Measurements from ENCODE around the gene GLRX2.
A peak's percentile ranks its signal among the peaks of the same experiment; 100 is the strongest.
"Not testable (repeated sequence)": the region's sequence is repeated elsewhere in the genome, so short reads cannot be mapped to it uniquely, and the experiment has no call there.

The GLRX2 gene

DNA sequence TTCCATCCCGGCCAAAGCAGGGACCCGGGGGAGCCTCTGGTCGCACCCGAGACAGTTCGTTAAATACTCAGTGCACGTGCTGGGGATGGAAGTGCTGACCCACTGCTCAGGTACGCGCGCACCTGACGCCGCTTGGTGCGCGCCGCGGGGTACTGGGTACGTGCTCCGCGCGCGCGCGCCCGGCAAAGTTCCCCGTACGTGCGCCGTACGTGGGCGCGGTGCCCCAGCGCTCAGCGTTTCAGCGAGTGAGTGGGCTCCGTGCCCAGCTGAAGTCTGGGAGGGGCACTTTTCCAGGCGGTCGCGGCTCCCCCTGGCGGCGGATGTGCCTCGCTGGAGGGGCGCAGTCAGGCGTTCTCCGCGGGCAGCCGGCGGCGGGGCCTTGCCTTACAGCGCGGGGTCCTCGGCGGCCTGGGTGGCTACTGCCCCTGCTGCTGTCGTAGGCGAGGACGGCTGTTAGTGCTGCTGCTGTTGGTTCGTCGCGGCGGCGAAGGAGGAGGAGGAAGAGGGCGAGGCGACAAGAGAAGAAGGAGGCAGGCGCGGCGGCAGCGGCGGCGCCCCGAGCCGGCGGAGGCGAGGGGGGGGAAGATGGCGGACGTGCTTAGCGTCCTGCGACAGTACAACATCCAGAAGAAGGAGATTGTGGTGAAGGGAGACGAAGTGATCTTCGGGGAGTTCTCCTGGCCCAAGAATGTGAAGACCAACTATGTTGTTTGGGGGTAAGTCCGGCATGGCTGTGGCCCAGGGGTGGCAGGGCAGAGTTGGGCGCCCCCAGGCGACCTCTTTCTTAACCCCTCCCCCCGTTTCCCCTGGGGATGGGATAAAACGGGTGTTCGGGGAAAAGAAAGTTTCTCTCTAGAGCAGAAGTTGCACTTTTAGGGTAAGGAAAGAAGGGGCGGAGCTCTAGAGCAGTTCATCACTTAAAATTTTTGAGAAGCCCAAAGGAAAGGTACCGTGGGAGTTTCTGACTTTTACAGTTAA is 16.7 kb upstream of the GLRX2 start, which contains the start of gene CDC73:
CDC73 (plus strand) TSS at position 416 of the 978 bp plus-strand sequence; CDS start at position 586, 170 bp downstream.
- peak; percentile 98 for FAIRE-seq
- peak; percentile 91 for TF ChIP-seq POLR2AphosphoS5 (IDR thresholded peaks at IDR 0.05; ENCODE audit: low read depth, low read length)
- TF ChIP-seq TAF1 (IDR thresholded peaks at IDR 0.05; ENCODE audit: borderline replicate concordance, low read depth, low read length): peak; percentile 47; the same call in 1 of the 2 replicates
- peak; percentile 89 for TF ChIP-seq POLR2A (IDR thresholded peaks at IDR 0.05; ENCODE audit: low read depth, low read length)

GRCh38 chr1:193120604-193121166 is 15.5 kb upstream of the GLRX2 start:
- TF ChIP-seq TAF1 (IDR thresholded peaks at IDR 0.05; ENCODE audit: borderline replicate concordance, low read depth, low read length): no peak
- no peak for TF ChIP-seq POLR2AphosphoS5 (IDR thresholded peaks at IDR 0.05; ENCODE audit: low read depth, low read length)
- no peak for TF ChIP-seq POLR2A (IDR thresholded peaks at IDR 0.05; ENCODE audit: low read depth, low read length)
- FAIRE-seq (no peak), DNase-seq (ENCODE audit: insufficient read length) (no peak)

More for the DNA sequence above, 16.7 kb upstream of the GLRX2 start, which contains the start of gene CDC73:
- peak; percentile 77 for DNase-seq (ENCODE audit: insufficient read length)

DNA sequence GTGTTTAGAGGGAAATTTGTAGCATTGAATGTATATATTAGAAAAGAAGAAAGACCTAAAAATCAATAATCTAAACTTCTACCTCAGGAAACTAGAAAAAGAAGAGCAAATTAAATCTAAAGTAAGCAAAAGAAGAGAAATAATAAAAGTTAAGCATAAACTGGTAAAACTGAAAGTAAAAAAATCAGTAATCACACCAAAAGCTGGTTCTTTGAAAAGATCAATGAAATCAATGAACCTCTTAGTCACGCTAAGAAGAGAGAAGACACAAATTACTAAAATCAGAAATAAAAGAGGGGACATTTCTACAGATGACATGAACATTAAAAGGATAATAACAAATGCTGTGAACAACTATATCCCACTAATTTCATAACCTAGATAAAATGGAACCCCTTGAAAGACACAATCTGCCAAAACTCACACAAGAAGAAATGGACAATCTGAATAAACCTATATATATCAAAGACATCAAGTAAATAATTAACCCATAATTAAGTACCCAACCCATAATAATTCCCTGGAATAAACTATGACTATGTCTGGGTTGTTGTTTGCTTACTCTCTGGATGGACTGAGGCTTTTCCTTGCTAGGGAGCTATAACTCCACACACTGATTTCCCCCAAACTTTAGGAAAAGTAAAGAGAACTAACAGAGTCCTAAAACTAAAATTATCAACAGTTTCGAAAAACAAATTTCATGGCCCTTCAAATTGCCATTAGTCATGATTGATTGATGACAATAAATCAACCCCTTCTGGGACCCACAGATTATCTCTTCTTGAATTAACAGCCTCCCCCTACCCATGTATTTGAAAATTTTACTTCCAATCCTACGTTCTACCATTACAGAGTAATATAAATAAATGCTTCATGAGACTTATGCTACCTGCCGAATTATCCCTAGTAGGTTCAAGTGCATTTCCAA is 13.9 kb upstream of the GLRX2 start:
- FAIRE-seq (no peak), DNase-seq (ENCODE audit: insufficient read length) (no peak)
- TF ChIP-seq POLR2AphosphoS5 (IDR thresholded peaks at IDR 0.05; ENCODE audit: low read depth, low read length) (no peak), POLR2A (IDR thresholded peaks at IDR 0.05; ENCODE audit: low read depth, low read length) (no peak)

DNA sequence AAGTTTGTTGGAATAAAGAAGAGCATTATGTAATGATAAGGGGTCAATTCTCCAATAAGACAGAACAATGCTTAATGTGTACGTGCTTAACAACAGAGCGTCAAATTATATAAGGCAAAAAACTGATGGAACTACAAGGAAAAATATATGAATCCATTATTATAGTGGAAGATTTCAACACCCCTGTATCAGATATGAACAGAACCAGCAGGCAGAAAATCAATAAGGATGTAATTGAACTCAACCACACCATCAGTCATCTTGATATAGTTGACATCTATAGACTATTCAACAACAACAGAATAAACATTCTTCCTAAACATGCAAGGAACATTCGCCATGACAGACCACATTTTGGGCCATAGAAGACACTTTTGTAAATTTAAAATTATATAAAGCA is 13.0 kb upstream of the GLRX2 start:
- no peak for TF ChIP-seq POLR2A (IDR thresholded peaks at IDR 0.05; ENCODE audit: low read depth, low read length)
- TF ChIP-seq POLR2AphosphoS5 (IDR thresholded peaks at IDR 0.05; ENCODE audit: low read depth, low read length): no peak
- no peak for TF ChIP-seq TAF1 (IDR thresholded peaks at IDR 0.05; ENCODE audit: borderline replicate concordance, low read depth, low read length)
- FAIRE-seq (no peak), DNase-seq (ENCODE audit: insufficient read length) (no peak)

DNA sequence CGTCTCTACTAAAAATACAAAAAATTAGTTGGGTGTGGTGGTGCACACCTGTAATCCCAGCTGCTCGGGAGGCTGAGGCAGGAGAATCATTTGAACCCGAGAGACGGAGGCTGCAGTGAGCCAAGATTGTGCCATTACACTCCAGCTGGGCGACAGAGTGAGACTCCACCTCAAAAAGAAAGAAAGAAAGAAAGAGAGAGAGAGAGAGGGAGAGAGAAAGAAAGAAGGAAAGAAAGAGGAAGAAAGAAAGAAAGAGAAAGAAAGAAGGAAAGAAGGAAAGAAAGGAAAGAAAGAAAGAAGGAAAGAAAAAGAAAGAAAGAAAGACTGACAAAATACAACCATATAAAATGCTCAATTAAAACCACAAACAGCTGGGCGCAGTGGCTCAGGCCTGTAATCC is 12.0 kb upstream of the GLRX2 start:
- DNase-seq (ENCODE audit: insufficient read length); FAIRE-seq: not testable (repeated sequence)

DNA sequence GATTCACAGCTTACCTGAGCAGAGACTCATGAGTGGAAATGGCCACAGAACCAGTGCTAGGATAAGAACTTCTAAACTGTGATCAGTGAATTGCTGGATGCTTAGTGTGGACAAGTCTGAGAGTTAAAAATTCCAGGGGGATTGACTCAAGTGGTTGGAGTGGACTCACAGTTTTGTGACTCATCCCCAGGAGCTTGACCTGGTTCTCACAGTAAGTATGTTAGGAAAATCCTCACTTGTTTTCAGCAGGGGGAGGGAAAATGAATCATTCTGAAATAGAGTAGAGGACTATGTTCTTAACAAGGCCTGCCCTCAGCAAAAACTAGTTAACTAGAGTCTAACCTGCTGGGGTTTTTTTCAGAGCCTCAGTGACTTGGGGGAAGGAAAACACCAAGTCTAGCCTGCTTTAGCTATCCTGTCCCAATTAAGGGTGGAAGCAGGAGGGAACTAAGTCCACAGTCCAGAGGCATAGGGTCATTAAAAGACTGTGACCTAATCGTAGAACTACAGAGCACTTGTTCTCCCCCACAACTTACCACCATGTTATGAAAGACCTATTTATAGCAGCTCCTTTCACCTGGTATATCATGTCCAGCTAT is 10.5 kb upstream of the GLRX2 start:
- peak; percentile 68 for FAIRE-seq
- DNase-seq (ENCODE audit: insufficient read length): no peak
- no peak for TF ChIP-seq POLR2A (IDR thresholded peaks at IDR 0.05; ENCODE audit: low read depth, low read length)
- no peak for TF ChIP-seq POLR2AphosphoS5 (IDR thresholded peaks at IDR 0.05; ENCODE audit: low read depth, low read length)
- no peak for TF ChIP-seq TAF1 (IDR thresholded peaks at IDR 0.05; ENCODE audit: borderline replicate concordance, low read depth, low read length)

DNA sequence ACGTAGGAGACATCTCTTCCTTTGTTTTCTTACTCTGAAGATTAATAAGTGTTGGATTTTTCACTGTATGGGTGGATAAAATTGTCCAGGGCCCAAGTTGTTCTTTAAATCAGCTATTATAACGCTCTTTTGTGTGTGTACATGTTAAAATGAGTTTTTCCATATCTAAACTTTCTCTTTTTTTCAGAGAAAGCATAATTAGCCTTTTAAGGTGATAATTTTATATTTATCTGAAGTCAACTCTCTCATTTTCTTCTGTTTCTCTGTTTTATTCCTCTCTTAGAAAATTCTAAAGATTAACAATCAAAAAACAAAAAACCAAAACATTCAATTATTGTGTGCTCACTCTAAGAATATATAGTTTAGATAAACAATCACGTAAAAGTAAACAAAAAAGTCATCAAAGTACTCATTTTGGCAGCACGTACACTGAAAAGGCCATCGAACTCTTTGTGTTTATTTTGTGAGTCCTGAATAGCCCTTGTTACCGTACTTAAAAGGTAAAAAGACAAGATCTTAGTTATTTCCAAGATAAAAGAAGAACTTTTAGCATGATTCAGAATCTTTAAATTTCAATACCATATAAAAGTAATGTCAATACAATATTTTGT is 9.4 kb upstream of the GLRX2 start:
- DNase-seq (ENCODE audit: insufficient read length) (no peak), FAIRE-seq (no peak)
- TF ChIP-seq POLR2AphosphoS5 (IDR thresholded peaks at IDR 0.05; ENCODE audit: low read depth, low read length) (no peak), TAF1 (IDR thresholded peaks at IDR 0.05; ENCODE audit: borderline replicate concordance, low read depth, low read length) (no peak)

DNA sequence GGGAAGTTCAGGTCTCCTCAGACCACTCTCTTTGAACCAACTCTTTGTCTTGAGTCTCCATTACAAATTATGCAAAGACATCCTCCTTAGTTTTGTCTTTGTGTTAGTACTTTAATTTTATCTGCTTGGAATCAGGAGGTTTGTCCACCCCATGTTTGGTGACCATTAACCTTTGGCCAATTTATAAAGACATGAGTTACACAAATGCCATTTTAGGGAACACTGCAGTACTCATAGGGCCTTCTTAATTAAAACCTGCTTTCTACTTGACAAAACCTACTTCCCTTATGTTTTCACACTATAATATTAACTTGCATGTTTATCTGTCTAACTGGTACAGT is 8.7 kb upstream of the GLRX2 start:
- DNase-seq (ENCODE audit: insufficient read length) (no peak), FAIRE-seq (no peak)
- TF ChIP-seq POLR2AphosphoS5 (IDR thresholded peaks at IDR 0.05; ENCODE audit: low read depth, low read length) (no peak), POLR2A (IDR thresholded peaks at IDR 0.05; ENCODE audit: low read depth, low read length) (no peak), TAF1 (IDR thresholded peaks at IDR 0.05; ENCODE audit: borderline replicate concordance, low read depth, low read length) (no peak)

GRCh38 chr1:193113258-193113991 is 8.2 kb upstream of the GLRX2 start:
- DNase-seq (ENCODE audit: insufficient read length) (no peak), FAIRE-seq (no peak)
- no peak for TF ChIP-seq POLR2AphosphoS5 (IDR thresholded peaks at IDR 0.05; ENCODE audit: low read depth, low read length)
- TF ChIP-seq POLR2A (IDR thresholded peaks at IDR 0.05; ENCODE audit: low read depth, low read length): no peak
- no peak for TF ChIP-seq TAF1 (IDR thresholded peaks at IDR 0.05; ENCODE audit: borderline replicate concordance, low read depth, low read length)

DNA sequence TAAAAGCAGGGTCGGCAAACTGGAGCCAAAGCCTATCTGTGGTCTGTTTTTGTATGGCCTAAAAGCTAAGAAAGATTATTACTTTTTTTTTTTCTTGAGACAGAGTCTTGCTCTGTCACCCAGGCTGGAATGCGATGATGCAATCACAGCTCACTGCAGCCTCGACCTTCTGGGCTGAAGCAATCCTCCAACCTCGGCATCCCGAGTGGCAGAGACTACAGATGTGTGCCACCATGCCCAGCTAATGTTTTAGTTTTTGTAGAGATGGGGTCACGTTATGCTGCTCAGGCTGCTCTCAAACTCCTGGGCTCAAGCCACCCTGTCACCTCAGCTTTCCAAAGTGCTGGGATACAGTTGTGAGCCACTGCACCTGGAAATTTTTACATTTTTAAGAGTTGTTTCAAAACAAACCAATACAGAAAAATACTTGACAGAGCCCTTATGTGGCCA is 6.5 kb upstream of the GLRX2 start:
- no peak for DNase-seq (ENCODE audit: insufficient read length)
- no peak for FAIRE-seq
- TF ChIP-seq TAF1 (IDR thresholded peaks at IDR 0.05; ENCODE audit: borderline replicate concordance, low read depth, low read length) (no peak), POLR2A (IDR thresholded peaks at IDR 0.05; ENCODE audit: low read depth, low read length) (no peak), POLR2AphosphoS5 (IDR thresholded peaks at IDR 0.05; ENCODE audit: low read depth, low read length) (no peak)
